Stimulated activated naive CD8-positive, alpha-beta T cell treated with anti-CD3 and anti-CD28 coated beads, Interleukin-15, amount 100 ng/mL, for 72 hours (primary cell): Measurements from ENCODE around the gene POLR3B.
"Not testable (repeated sequence)": the region's sequence is repeated elsewhere in the genome, so short reads cannot be mapped to it uniquely, and the experiment has no call there.

ENCODE experiments used
- ATAC-seq: fragments of 150-1000 bp; cut with Tn5 transposase; 2 replicates; pipeline ENCODE4 v1.10.0; 2021; ENCODE audit warnings: mild to moderate bottlenecking, moderate library complexity
- DNase-seq, 2 donors: peaks; one replicate each; pipeline ENCODE4 v3.0.0; 2021 to 2022
- H3K27ac Mint-ChIP-seq, 2 donors: one replicate each; pipeline ENCODE4 v1.8.0; 2022; ENCODE audit warnings: mild to moderate bottlenecking in 2 of 2, mixed read lengths in 2 of 2, moderate library complexity in 2 of 2
- H3K27me3 Mint-ChIP-seq: one replicate; pipeline ENCODE4 v1.8.0; 2022; ENCODE audit warnings: mixed read lengths
- H3K4me1 Mint-ChIP-seq: one replicate; pipeline ENCODE4 v1.8.0; 2022; ENCODE audit warnings: mild to moderate bottlenecking, mixed read lengths
- H3K4me3 Mint-ChIP-seq, 2 donors: one replicate each; pipeline ENCODE4 v1.8.0; 2022; ENCODE audit warnings: mild to moderate bottlenecking in 2 of 2, mixed read lengths in 2 of 2, moderate library complexity in 1 of 2
- H3K9me3 Mint-ChIP-seq, 2 donors: one replicate each; pipeline ENCODE4 v1.8.0; 2022; ENCODE audit warnings: mixed read lengths in 2 of 2

The POLR3B gene

GRCh38 chr12:106364261-106364660, 6.7 kb downstream of the POLR3B start:
- DNase-seq = no peak
- Mint-ChIP-seq H3K27me3 (no peaks in the 10 kb centered on the region), H3K9me3 (no peaks in the 10 kb centered on the region), H3K27ac (no peak overlapping the region), H3K4me1 (no peaks in the 10 kb centered on the region), H3K4me3 (no peak overlapping the region)
- ATAC-seq = no peak

GRCh38 chr12:106369624-106370346, 12.2 kb downstream of the POLR3B start:
- H3K27ac Mint-ChIP-seq = no peak overlapping the region
- H3K4me1 Mint-ChIP-seq = no peaks in the 10 kb centered on the region
- DNase-seq = no peak
- no peak overlapping the region for H3K4me3 Mint-ChIP-seq
- no peaks in the 10 kb centered on the region for H3K9me3 Mint-ChIP-seq
- ATAC-seq = no peak
- H3K27me3 Mint-ChIP-seq = no peaks in the 10 kb centered on the region

- H3K4me1 Mint-ChIP-seq = peaks cover 10% of the 10 kb centered on the region
- no peaks in the 10 kb centered on the region for H3K9me3 Mint-ChIP-seq
- H3K27ac Mint-ChIP-seq = no peak overlapping the region
- peak overlapping the region in 1 of 2 donors; percentile 22 for H3K4me3 Mint-ChIP-seq
- DNase-seq = no peak
- ATAC-seq = no peak
- no peaks in the 10 kb centered on the region for H3K27me3 Mint-ChIP-seq
Measured at GRCh38 chr12:106378788-106379187, 21.2 kb downstream of the POLR3B start.

GRCh38 chr12:106380954-106381353, 23.4 kb downstream of the POLR3B start:
- no peak overlapping the region for H3K27ac Mint-ChIP-seq
- no peak for ATAC-seq
- peaks cover 10% of the 10 kb centered on the region for H3K4me1 Mint-ChIP-seq
- H3K4me3 Mint-ChIP-seq = no peak overlapping the region
- DNase-seq = no peak
- H3K27me3 Mint-ChIP-seq = no peaks in the 10 kb centered on the region
- no peaks in the 10 kb centered on the region for H3K9me3 Mint-ChIP-seq

- not testable (repeated sequence) for DNase-seq, H3K4me3 Mint-ChIP-seq, H3K9me3 Mint-ChIP-seq, H3K27ac Mint-ChIP-seq, H3K27me3 Mint-ChIP-seq, ATAC-seq
- peaks cover 10% of the 10 kb centered on the region for H3K4me1 Mint-ChIP-seq
Measured at GRCh38 chr12:106381866-106382265, 24.3 kb downstream of the POLR3B start.

- no peaks in the 10 kb centered on the region for H3K27me3 Mint-ChIP-seq
- H3K9me3 Mint-ChIP-seq = no peaks in the 10 kb centered on the region
- H3K4me1 Mint-ChIP-seq = peaks cover 6% of the 10 kb centered on the region
- no peak overlapping the region for H3K27ac Mint-ChIP-seq
- no peak overlapping the region for H3K4me3 Mint-ChIP-seq
- DNase-seq (no peak), ATAC-seq (no peak)
Measured at GRCh38 chr12:106386813-106387535, 29.4 kb downstream of the POLR3B start.

- DNase-seq = no peak
- Mint-ChIP-seq H3K27ac (no peak overlapping the region), H3K27me3 (no peaks in the 10 kb centered on the region), H3K4me1 (peaks cover 6% of the 10 kb centered on the region), H3K9me3 (no peaks in the 10 kb centered on the region), H3K4me3 (no peak overlapping the region)
- ATAC-seq = no peak
Measured at GRCh38 chr12:106387848-106388377, 30.4 kb downstream of the POLR3B start.

- no peak for ATAC-seq
Measured at GRCh38 chr12:106389151-106389550, 31.6 kb downstream of the POLR3B start.

GRCh38 chr12:106392759-106393158, 35.2 kb downstream of the POLR3B start:
- ATAC-seq (no peak), DNase-seq (no peak)
- Mint-ChIP-seq H3K27me3 (no peaks in the 10 kb centered on the region), H3K4me1 (peaks cover 6% of the 10 kb centered on the region), H3K9me3 (no peaks in the 10 kb centered on the region), H3K4me3 (no peak overlapping the region), H3K27ac (no peak overlapping the region)

More at GRCh38 chr12:106389151-106389550, 31.6 kb downstream of the POLR3B start:
- Mint-ChIP-seq H3K27ac (no peak overlapping the region), H3K27me3 (no peaks in the 10 kb centered on the region), H3K4me3 (no peak overlapping the region), H3K4me1 (peaks cover 6% of the 10 kb centered on the region), H3K9me3 (no peaks in the 10 kb centered on the region)
- DNase-seq = no peak

GRCh38 chr12:106409878-106410277, 52.3 kb downstream of the POLR3B start:
- peak overlapping the region in 1 of 2 donors; percentile 49 for H3K27ac Mint-ChIP-seq
- ATAC-seq = no peak
- H3K4me1 Mint-ChIP-seq = peaks cover 9% of the 10 kb centered on the region

GRCh38 chr12:106412563-106412962, 55.0 kb downstream of the POLR3B start:
- DNase-seq = no peak
- no peaks in the 10 kb centered on the region for H3K9me3 Mint-ChIP-seq
- H3K27me3 Mint-ChIP-seq = no peaks in the 10 kb centered on the region
- no peak overlapping the region for H3K27ac Mint-ChIP-seq
- ATAC-seq = no peak
- no peaks in the 10 kb centered on the region for H3K4me1 Mint-ChIP-seq
- no peak overlapping the region for H3K4me3 Mint-ChIP-seq

More at GRCh38 chr12:106409878-106410277, 52.3 kb downstream of the POLR3B start:
- Mint-ChIP-seq H3K4me3 (no peak overlapping the region), H3K27me3 (no peaks in the 10 kb centered on the region), H3K9me3 (no peaks in the 10 kb centered on the region)
- DNase-seq = no peak

- H3K4me3 Mint-ChIP-seq = no peak overlapping the region
- H3K27ac Mint-ChIP-seq = no peak overlapping the region
- no peaks in the 10 kb centered on the region for H3K27me3 Mint-ChIP-seq
- DNase-seq (no peak), ATAC-seq (no peak)
- no peaks in the 10 kb centered on the region for H3K4me1 Mint-ChIP-seq
- no peaks in the 10 kb centered on the region for H3K9me3 Mint-ChIP-seq
Measured at GRCh38 chr12:106415134-106415533, 57.6 kb downstream of the POLR3B start.

GRCh38 chr12:106416273-106416672, 58.7 kb downstream of the POLR3B start:
- no peak overlapping the region for H3K27ac Mint-ChIP-seq
- H3K9me3 Mint-ChIP-seq = no peaks in the 10 kb centered on the region
- no peak for ATAC-seq
- H3K4me1 Mint-ChIP-seq = no peaks in the 10 kb centered on the region
- DNase-seq = no peak
- H3K4me3 Mint-ChIP-seq = no peak overlapping the region
- H3K27me3 Mint-ChIP-seq = no peaks in the 10 kb centered on the region

- Mint-ChIP-seq H3K9me3 (no peaks in the 10 kb centered on the region), H3K27me3 (no peaks in the 10 kb centered on the region), H3K4me1 (no peaks in the 10 kb centered on the region), H3K27ac (no peak overlapping the region), H3K4me3 (no peak overlapping the region)
- DNase-seq (no peak), ATAC-seq (no peak)
Measured at GRCh38 chr12:106417926-106418910, 60.7 kb downstream of the POLR3B start.

GRCh38 chr12:106418970-106419369, 61.4 kb downstream of the POLR3B start:
- Mint-ChIP-seq H3K27me3 (no peaks in the 10 kb centered on the region), H3K4me1 (no peaks in the 10 kb centered on the region), H3K27ac (no peak overlapping the region), H3K4me3 (no peak overlapping the region), H3K9me3 (no peaks in the 10 kb centered on the region)
- DNase-seq = no peak
- no peak for ATAC-seq
